Pancreas (tissue), 10 donors: ENCODE results near the gene KCNQ1OT1. TPM values are rescaled to one million over a fixed set of nuclear protein-coding genes. Genes with fewer than 3 reads are reported as not detected.
A peak's percentile ranks its signal among the peaks of the same experiment; 100 is the strongest.

ENCODE experiments used
- ATAC-seq, 4 donors: fragments of 200-7000 bp; cut with Tn5 transposase; one replicate each; pipeline versions ENCODE4 v1.8.0 to v1.9.1; 2020; ENCODE audit warnings: mild to moderate bottlenecking in 4 of 4, moderate library complexity in 4 of 4
- DNase-seq, 6 donors: peaks; one replicate each; pipeline ENCODE4 v3.0.0-alpha.2; 2020
- FAIRE-seq: peaks from 2 replicates; lab custom pipeline; 2012; peaks lifted over from hg19 to GRCh38; lab: Jason Lieb, UNC
- H3K27ac ChIP-seq, 4 donors: fragments of 200-600 bp; sonication (generic); 1 replicate in 3 of 4; 2 replicates in 1 of 4; pipeline versions ENCODE4 v1.5.0 to v1.8.0; 2020
- H3K27me3 ChIP-seq, 4 donors: fragments of 200-600 bp; one replicate each; pipeline ENCODE4 v1.8.0; 2021
- H3K36me3 ChIP-seq, 3 donors: fragments of 200-600 bp; sonication (generic) in 1 of 3; one replicate each; pipeline versions ENCODE4 v1.5.0 to v1.8.0; 2020 to 2021
- H3K4me1 ChIP-seq, 3 donors: fragments of 200-600 bp; one replicate each; pipeline ENCODE4 v1.8.0; 2021
- H3K4me3 ChIP-seq, 4 donors: fragments of 200-600 bp; sonication (generic) in 2 of 4; one replicate each; pipeline versions ENCODE4 v1.5.0 to v1.8.0; 2020 to 2021
- H3K9me3 ChIP-seq, 4 donors: fragments of 200-600 bp; one replicate each; pipeline ENCODE4 v1.8.0; 2021
- WGBS, 2 donors: extraction: QIAGEN DNeasy Blood & Tissue Kit; methylation state at CpG; one replicate each; pipeline ENCODE4 v1.1.7; 2013; 5-methylcytosine and 5-hydroxymethylcytosine counted together
- intact Hi-C, 3 donors: fragments of 100-400 bp; cut with DNase I; formaldehyde crosslinking; loops; one replicate each; pipeline versions ENCODE4 v1.11.1 to v1.14.2; 2022
- polyA plus RNA-seq, 2 donors: library from polyadenylated mRNA; stranded (reverse); fragments of 200-250 nt; gene quantifications; one replicate each; pipeline ENCODE4 v1.2.3, GENCODE V29; 2013
- total RNA-seq, 6 donors: library from RNA; stranded (reverse); fragmentation: NEBNext Ultra II Directional in 4 of 6; extraction: Animal tissue kit (Norgen Biotek cat#: 25700) in 4 of 6; gene quantifications; one replicate each; pipeline versions ENCODE4 v1.2.1 to v1.2.4, GENCODE V29; 2021 to 2023
- TF ChIP-seq, protein P1 (sequence below), 4 donors: fragments of 200-600 bp; sonication (generic) in 3 of 4; IDR thresholded peaks; one replicate each; pipeline versions ENCODE4 v1.5.0 to v1.8.0; 2021; ENCODE audit warnings: antibody characterized with exemption in 4 of 4
- donor health status: healthy with polysubstance abuse.
- donor health status: DM: no; HTN: no; CAD: no; lungs with moderate emphysema.
- donor health status: DM: no; HTN: no; CAD: no.
- donor health status: control.
- donor health status: control.
- donor health status: Bipolar disorder and iron deficiency.
- donor health status: DM: yes; HTN: yes; CAD: no.
- donor health status: DM: no; HTN: no; CAD: no.
- donor health status: DM: no; HTN: no; CAD: no.
- donor health status: DM: yes; HTN: yes; CAD: no.

KCNQ1OT1 gene
- total and polyA plus RNA-seq, 8 donors: 0.31 to 1.9 (median 1.4) TPM

DNA sequence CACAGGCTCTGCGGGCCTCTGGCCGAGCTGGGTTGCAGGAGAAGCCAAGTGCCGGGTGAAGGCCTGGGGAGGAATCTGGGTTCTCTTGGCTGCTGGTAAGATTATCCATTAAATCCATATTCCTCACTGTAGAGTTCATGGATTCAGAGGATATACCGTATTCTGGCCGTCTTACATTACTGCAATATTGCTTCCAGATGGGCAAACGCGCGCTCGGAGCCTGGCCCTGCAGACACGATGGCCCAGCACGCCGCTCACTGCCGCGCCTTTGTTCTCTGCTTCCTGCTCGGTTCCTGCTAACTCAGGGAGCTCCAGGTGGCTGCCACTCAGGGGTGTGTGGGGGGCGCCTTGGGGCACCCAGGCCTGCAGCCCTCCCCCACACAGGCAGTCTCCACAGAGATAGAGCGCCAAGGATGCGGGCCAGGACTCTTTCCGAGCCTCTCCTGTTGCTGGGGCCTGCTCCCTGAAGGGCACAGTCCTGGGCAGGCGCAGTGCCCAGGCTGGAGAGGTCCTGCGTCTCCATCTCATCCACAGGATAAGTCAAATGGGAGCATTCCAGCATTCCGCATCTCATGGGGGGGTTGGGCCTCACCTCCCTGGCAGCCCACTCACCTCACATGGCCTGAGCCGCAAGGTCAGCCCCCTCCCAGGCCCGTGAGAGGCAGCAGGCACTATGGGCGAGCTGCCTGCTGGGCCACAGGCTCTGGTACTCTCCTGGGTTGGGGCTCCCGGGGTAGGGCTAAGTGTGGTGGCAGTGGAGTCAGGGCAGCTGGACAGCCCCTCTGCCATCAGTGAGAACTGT lies 14.1 kb upstream of the KCNQ1OT1 start:
- no peaks in the 10 kb centered on the region for H3K4me1 ChIP-seq
- no peak for FAIRE-seq
- no peak overlapping the region for H3K4me3 ChIP-seq
- H3K9me3 ChIP-seq: no peaks in the 10 kb centered on the region
- H3K27ac ChIP-seq: no peak overlapping the region
- intact Hi-C loops: no loop called here
- no peak for ATAC-seq
- no peaks in the 10 kb centered on the region for H3K36me3 ChIP-seq
- peak in 1 of 6 donors; percentile 46 for DNase-seq
- 94 to 96% methylated on average over 25 to 26 of the region's 26 CpGs for WGBS, 2 donors
- no peaks in the 10 kb centered on the region for H3K27me3 ChIP-seq
- TF ChIP-seq, protein P1, sequence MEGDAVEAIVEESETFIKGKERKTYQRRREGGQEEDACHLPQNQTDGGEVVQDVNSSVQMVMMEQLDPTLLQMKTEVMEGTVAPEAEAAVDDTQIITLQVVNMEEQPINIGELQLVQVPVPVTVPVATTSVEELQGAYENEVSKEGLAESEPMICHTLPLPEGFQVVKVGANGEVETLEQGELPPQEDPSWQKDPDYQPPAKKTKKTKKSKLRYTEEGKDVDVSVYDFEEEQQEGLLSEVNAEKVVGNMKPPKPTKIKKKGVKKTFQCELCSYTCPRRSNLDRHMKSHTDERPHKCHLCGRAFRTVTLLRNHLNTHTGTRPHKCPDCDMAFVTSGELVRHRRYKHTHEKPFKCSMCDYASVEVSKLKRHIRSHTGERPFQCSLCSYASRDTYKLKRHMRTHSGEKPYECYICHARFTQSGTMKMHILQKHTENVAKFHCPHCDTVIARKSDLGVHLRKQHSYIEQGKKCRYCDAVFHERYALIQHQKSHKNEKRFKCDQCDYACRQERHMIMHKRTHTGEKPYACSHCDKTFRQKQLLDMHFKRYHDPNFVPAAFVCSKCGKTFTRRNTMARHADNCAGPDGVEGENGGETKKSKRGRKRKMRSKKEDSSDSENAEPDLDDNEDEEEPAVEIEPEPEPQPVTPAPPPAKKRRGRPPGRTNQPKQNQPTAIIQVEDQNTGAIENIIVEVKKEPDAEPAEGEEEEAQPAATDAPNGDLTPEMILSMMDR (IDR thresholded peaks at IDR 0.05): no peak

DNA sequence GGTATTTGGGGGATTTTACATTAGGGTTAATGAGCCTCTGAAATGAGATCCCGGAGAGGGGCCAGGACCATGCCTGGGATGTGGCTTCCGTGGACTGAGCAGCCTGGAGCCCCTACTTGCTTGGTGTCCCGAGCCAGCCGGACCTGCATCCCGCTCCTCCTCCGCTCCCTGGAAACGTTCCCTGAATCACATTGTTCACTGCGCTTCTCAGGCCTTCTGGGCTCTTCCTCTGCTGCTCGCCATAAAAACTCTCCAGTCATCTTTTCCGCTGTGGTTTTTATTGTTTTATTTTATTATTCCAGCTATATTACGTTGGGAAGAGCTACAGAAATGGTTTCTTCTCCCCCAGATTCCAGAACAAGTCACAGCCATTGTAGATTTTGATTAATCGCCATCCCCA lies 13.3 kb upstream of the KCNQ1OT1 start:
- Histone ChIP-seq H3K27me3 (no peaks in the 10 kb centered on the region), H3K36me3 (no peaks in the 10 kb centered on the region), H3K9me3 (no peaks in the 10 kb centered on the region), H3K4me1 (no peaks in the 10 kb centered on the region), H3K27ac (no peak overlapping the region), H3K4me3 (no peak overlapping the region)
- ATAC-seq (no peak), DNase-seq (peak in 1 of 6 donors; percentile 27), FAIRE-seq (no peak)
- intact Hi-C loops: no loop called here
- TF ChIP-seq, protein P1 (IDR thresholded peaks at IDR 0.05): no peak
- 91 to 95% methylated on average over 12 of the region's 12 CpGs for WGBS, 2 donors

DNA sequence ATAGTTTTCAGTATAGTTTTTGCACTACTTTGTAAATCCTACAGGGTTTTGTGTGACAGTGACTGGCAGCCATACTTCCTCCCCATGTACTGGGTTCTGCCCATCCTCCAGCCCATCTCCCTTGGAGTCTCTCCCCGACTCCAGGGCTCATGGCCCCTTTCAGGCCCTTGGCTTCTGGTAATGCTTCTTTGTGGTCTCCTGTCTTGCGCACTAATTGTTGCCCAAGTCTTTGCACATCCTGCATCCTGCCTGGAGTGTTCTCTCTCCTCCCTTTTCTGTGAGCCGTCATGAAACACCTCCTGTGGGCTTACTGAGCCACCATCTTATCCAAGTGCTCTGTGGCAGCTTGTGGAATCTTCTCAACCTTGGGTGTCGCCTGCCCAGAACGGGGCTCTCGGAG lies 11.4 kb upstream of the KCNQ1OT1 start:
- TF ChIP-seq, protein P1 (IDR thresholded peaks at IDR 0.05): no peak
- WGBS, 2 donors: 96 to 99% methylated on average over 6 of the region's 6 CpGs
- ATAC-seq (no peak), DNase-seq (no peak), FAIRE-seq (no peak)
- intact Hi-C loops: no loop called here
- H3K4me3 ChIP-seq: no peak overlapping the region
- no peaks in the 10 kb centered on the region for H3K27me3 ChIP-seq
- no peaks in the 10 kb centered on the region for H3K36me3 ChIP-seq
- H3K27ac ChIP-seq: no peak overlapping the region
- no peaks in the 10 kb centered on the region for H3K9me3 ChIP-seq
- no peaks in the 10 kb centered on the region for H3K4me1 ChIP-seq

DNA sequence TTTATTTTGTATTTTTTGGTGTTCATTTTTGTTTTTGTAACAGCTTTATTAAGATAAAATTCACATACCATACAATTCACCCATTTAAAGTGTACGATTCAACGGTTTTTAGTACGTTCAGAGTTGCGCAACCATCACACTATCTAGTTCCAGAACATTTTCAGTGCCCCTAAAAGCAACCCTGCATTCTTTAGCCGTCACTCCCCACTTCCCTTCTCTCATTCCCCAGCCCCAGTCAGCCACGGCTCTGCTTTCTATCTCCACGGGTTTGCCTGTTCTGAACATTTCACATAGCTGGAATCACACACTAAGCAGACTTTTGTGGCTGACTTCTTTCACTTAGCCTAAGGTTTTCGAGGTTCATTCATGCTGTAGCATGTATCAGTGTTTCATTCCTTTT lies 9.6 kb upstream of the KCNQ1OT1 start:
- ATAC-seq: peak in 1 of 4 donors; percentile 51
- Histone ChIP-seq H3K4me1 (no peaks in the 10 kb centered on the region), H3K9me3 (no peaks in the 10 kb centered on the region), H3K36me3 (no peaks in the 10 kb centered on the region), H3K4me3 (no peak overlapping the region), H3K27ac (no peak overlapping the region), H3K27me3 (no peaks in the 10 kb centered on the region)
- DNase-seq: peak in 1 of 6 donors; percentile 2
- TF ChIP-seq, protein P1 (IDR thresholded peaks at IDR 0.05): no peak
- WGBS, 2 donors: 77 to 80% methylated on average over 8 of the region's 8 CpGs
- FAIRE-seq: no peak
- intact Hi-C loops: no loop called here

DNA sequence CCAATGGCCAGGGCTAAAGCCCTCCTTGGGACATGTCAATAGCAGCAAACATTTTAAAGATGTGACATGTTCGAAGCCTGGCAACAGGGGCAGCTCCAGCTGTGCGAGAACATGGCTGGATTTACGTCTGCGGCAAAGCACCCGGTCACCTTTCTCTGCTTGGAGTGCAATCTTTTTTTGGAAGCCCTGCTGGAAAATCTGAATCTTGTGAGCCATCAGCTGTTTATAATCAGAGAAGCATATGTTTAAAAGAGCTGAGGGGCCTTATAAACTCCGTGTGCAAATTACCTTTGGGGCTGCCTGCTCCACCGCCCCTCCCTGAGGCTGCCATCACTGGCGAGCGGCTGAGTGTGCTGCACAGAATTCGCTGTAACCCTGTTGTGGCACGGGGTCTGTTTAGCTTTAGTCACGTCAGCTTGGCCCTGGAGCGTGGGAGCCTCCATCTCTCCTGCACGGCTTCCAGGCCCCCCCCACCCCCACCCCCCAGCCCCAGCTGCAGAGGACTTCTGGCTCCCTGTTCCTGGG lies 9.0 kb upstream of the KCNQ1OT1 start:
- no peaks in the 10 kb centered on the region for H3K27me3 ChIP-seq
- WGBS, 2 donors: 86 to 87% methylated on average over 14 of the region's 14 CpGs
- DNase-seq: peak in 1 of 6 donors; percentile 14
- TF ChIP-seq, protein P1 (IDR thresholded peaks at IDR 0.05): no peak
- no peaks in the 10 kb centered on the region for H3K36me3 ChIP-seq
- H3K4me3 ChIP-seq: no peak overlapping the region
- no peaks in the 10 kb centered on the region for H3K4me1 ChIP-seq
- FAIRE-seq: no peak
- no peak overlapping the region for H3K27ac ChIP-seq
- no peaks in the 10 kb centered on the region for H3K9me3 ChIP-seq
- intact Hi-C loops: no loop called here
- peak in 1 of 4 donors; percentile 19 for ATAC-seq
